GM23338 (cell line): Measurements from ENCODE around the gene TGM2. TPM values are rescaled to one million over a fixed set of nuclear protein-coding genes. Genes with fewer than 3 reads are reported as not detected.

Experiments
- ATAC-seq: fragments of 200-7000 bp; cut with Tn5 transposase; 3 replicates; pipeline ENCODE4 v1.9.1; 2020
- DNase-seq: peaks from one replicate; pipeline ENCODE4 v3.0.0-alpha.2; 2015; ENCODE audit warnings: low spot score
- H2AFZ ChIP-seq: fragments of 200-600 bp; sonication (generic); 2 replicates; pipeline ENCODE4 v1.8.0; 2016; ENCODE audit warnings: antibody characterized with exemption, mild to moderate bottlenecking, moderate library complexity
- H3F3A ChIP-seq: fragments of 200-600 bp; sonication (generic); replicated peaks from 2 replicates; pipeline ENCODE4 v1.8.0; 2017; ENCODE audit warnings: antibody characterized with exemption, mixed run types, low read depth
- H3K27ac ChIP-seq: fragments of 200-600 bp; sonication (generic); 2 replicates; pipeline ENCODE4 v1.6.1; 2016; ENCODE audit warnings: low read depth
- H3K27me3 ChIP-seq: fragments of 200-600 bp; sonication (generic); 2 replicates; pipeline ENCODE4 v1.8.0; 2016; ENCODE audit warnings: mild to moderate bottlenecking, mixed run types, moderate library complexity; ENCODE audit not compliant: insufficient read depth
- H3K36me3 ChIP-seq: fragments of 200-600 bp; sonication (generic); 2 replicates; pipeline ENCODE4 v1.8.0; 2016; ENCODE audit warnings: mild to moderate bottlenecking; ENCODE audit not compliant: insufficient read depth
- H3K4me1 ChIP-seq: fragments of 200-600 bp; sonication (generic); 2 replicates; pipeline ENCODE4 v1.8.0; 2016; ENCODE audit warnings: mild to moderate bottlenecking, moderate library complexity; ENCODE audit not compliant: insufficient read depth
- H3K4me2 ChIP-seq: fragments of 200-600 bp; sonication (generic); 2 replicates; pipeline ENCODE4 v1.7.1; 2017; ENCODE audit warnings: mixed run types
- H3K4me3 ChIP-seq: fragments of 200-600 bp; sonication (generic); 2 replicates; pipeline ENCODE4 v1.6.1; 2016; ENCODE audit warnings: mixed run types
- H3K79me2 ChIP-seq: fragments of 200-600 bp; sonication (generic); replicated peaks from 2 replicates; pipeline ENCODE4 v1.8.0; 2017; ENCODE audit warnings: mild to moderate bottlenecking; ENCODE audit not compliant: insufficient read depth
- H3K9me2 ChIP-seq: fragments of 200-600 bp; sonication (generic); 2 replicates; pipeline ENCODE4 v1.8.0; 2017; ENCODE audit not compliant: insufficient read depth
- H4K20me1 ChIP-seq: fragments of 200-600 bp; sonication (generic); replicated peaks from 2 replicates; pipeline ENCODE4 v1.8.0; 2017; ENCODE audit warnings: mild to moderate bottlenecking; ENCODE audit not compliant: insufficient read depth
- H3K27ac Mint-ChIP-seq: 2 replicates; pipeline ENCODE4 v1.8.0; 2020; ENCODE audit warnings: inconsistent platforms, mild to moderate bottlenecking, moderate library complexity, mixed read lengths
- H3K27me3 Mint-ChIP-seq: 3 replicates; pipeline ENCODE4 v1.8.0; 2022; ENCODE audit warnings: low read depth, mild to moderate bottlenecking, moderate library complexity, mixed read lengths, inconsistent platforms; ENCODE audit not compliant: insufficient read depth, poor library complexity
- H3K36me3 Mint-ChIP-seq: 3 replicates; pipeline ENCODE4 v1.8.0; 2021; ENCODE audit warnings: low read depth, mild to moderate bottlenecking, inconsistent platforms, moderate library complexity, mixed read lengths
- H3K4me1 Mint-ChIP-seq: 3 replicates; pipeline ENCODE4 v1.8.0; 2020; ENCODE audit warnings: mild to moderate bottlenecking, inconsistent platforms, mixed read lengths
- H3K4me3 Mint-ChIP-seq: 3 replicates; pipeline ENCODE4 v1.8.0; 2021; ENCODE audit warnings: moderate library complexity, mild to moderate bottlenecking, inconsistent platforms, mixed read lengths
- H3K9me3 Mint-ChIP-seq: 3 replicates; pipeline ENCODE4 v1.8.0; 2020; ENCODE audit warnings: moderate library complexity, mild to moderate bottlenecking, inconsistent platforms, mixed read lengths
- CREB1 ChIP-seq: fragments of 250-450 bp; sonication (Bioruptor Pico); IDR thresholded peaks from 2 replicates; pipeline ENCODE4 v1.5.0; 2020; ENCODE audit warnings: low read depth, mild to moderate bottlenecking, moderate library complexity
- EZH2 ChIP-seq: fragments of 200-600 bp; sonication (generic); IDR thresholded peaks from one replicate; pipeline ENCODE4 v1.8.0; 2017; ENCODE audit warnings: antibody characterized with exemption, mild to moderate bottlenecking, low read depth; ENCODE audit not compliant: unreplicated experiment
- EZH2phosphoT487 ChIP-seq: fragments of 200-600 bp; sonication (generic); IDR thresholded peaks from one replicate; pipeline ENCODE4 v1.8.1; 2018; ENCODE audit warnings: antibody characterized with exemption; ENCODE audit not compliant: unreplicated experiment
- JUNB ChIP-seq: IDR thresholded peaks from one replicate; pipeline ENCODE4 v1.6.1; 2016; ENCODE audit warnings: antibody characterized with exemption; ENCODE audit not compliant: unreplicated experiment
- NANOG ChIP-seq: IDR thresholded peaks from 2 replicates; pipeline ENCODE4 v1.6.1; 2016; ENCODE audit warnings: antibody characterized with exemption, borderline replicate concordance
- POLR2AphosphoS5 ChIP-seq: IDR thresholded peaks from 2 replicates; pipeline ENCODE4 v1.6.1; 2016; ENCODE audit warnings: antibody characterized with exemption, low read depth
- STAT1 ChIP-seq: IDR thresholded peaks from one replicate; pipeline ENCODE4 v1.6.1; 2016; ENCODE audit warnings: antibody characterized with exemption; ENCODE audit not compliant: unreplicated experiment
- ZNF114 ChIP-seq: fragments of 250-450 bp; sonication (Bioruptor Pico); IDR thresholded peaks from 2 replicates; pipeline ENCODE4 v1.5.0; 2020; ENCODE audit warnings: mild to moderate bottlenecking, moderate library complexity
- ZNF331 ChIP-seq: fragments of 250-450 bp; sonication (Bioruptor Pico); IDR thresholded peaks from 2 replicates; pipeline ENCODE4 v1.5.0; 2020; ENCODE audit warnings: low read depth, mild to moderate bottlenecking, moderate library complexity
- polyA plus RNA-seq: library from polyadenylated mRNA; unstranded; fragments of >200 nt; fragmentation: Nextera tagmentation; extraction: Ambion mirVana; gene quantifications from 2 replicates; pipeline ENCODE4 v1.2.1, GENCODE V29; 2016
- total RNA-seq: library from RNA; depleted of rRNA; stranded (reverse); fragments of >200 nt; shearing (Covaris generic); gene quantifications from 2 replicates; pipeline ENCODE4 v1.2.3, GENCODE V29; 2014
- TF ChIP-seq, protein P1 (sequence below): fragments of 250-450 bp; sonication (Bioruptor Pico); IDR thresholded peaks from 2 replicates; pipeline ENCODE4 v1.5.0; 2020; ENCODE audit warnings: mild to moderate bottlenecking, moderate library complexity
- TF ChIP-seq, protein P2 (sequence below): IDR thresholded peaks from one replicate; pipeline ENCODE4 v1.6.1; 2018; ENCODE audit warnings: antibody characterized with exemption; ENCODE audit not compliant: unreplicated experiment
- TF ChIP-seq, protein P3 (sequence below): IDR thresholded peaks from 2 replicates; pipeline ENCODE4 v1.6.1; 2016; ENCODE audit warnings: antibody characterized with exemption
- TF ChIP-seq, protein P4 (sequence below), 2 experiments: fragments of 200-600 bp in 1 of 2; sonication (generic) in 1 of 2; conservative IDR thresholded peaks; 2 replicates each; pipeline versions ENCODE4 v1.5.1 to v1.6.1; 2016 to 2017; ENCODE audit warnings: antibody characterized with exemption in 2 of 2, low read depth in 2 of 2, mild to moderate bottlenecking in 2 of 2, moderate library complexity in 1 of 2

TGM2 gene
- total and polyA plus RNA-seq, 2 experiments from 2014 or later: 0.45 to 1.0 TPM

DNA sequence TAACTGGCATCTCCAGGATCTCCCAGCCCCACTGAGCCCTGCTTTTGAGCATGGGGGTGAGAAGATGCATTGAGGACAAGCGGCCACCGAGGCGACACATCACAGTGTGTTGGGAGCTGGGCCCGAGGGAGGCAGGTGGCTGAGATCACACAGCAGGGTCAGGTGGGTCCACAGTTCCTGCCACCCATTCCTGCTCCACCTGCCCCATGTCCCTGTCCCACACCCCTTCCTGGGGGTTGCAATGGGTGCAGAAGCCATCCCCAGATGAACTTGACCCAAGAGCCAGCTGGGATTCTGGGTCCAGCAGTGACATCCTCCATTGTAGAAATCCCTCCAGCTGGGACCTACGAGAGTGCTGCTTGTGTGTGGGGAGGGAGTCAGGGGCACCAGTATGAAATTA lies 1.0 kb downstream of the TGM2 start:
- DNase-seq (no peak), ATAC-seq (no peak)
- Mint-ChIP-seq H3K27ac (no peak overlapping the region), H3K4me1 (no peaks in the 10 kb centered on the region; the same call in 1 of the 3 replicates), H3K4me3 (no peak overlapping the region), H3K36me3 (no peaks in the 10 kb centered on the region), H3K9me3 (no peaks in the 10 kb centered on the region), H3K27me3 (peaks cover 6% of the 10 kb centered on the region)
- Histone ChIP-seq H3F3A (no peaks in the 10 kb centered on the region), H3K4me3 (no peak overlapping the region), H4K20me1 (no peaks in the 10 kb centered on the region), H3K27me3 (no peaks in the 10 kb centered on the region), H3K4me1 (no peaks in the 10 kb centered on the region), H3K4me2 (no peak overlapping the region), H3K79me2 (no peaks in the 10 kb centered on the region), H3K27ac (no peak overlapping the region), H3K36me3 (no peaks in the 10 kb centered on the region), H2AFZ (no peak overlapping the region), H3K9me2 (no peaks in the 10 kb centered on the region)
- TF ChIP-seq, protein P1, sequence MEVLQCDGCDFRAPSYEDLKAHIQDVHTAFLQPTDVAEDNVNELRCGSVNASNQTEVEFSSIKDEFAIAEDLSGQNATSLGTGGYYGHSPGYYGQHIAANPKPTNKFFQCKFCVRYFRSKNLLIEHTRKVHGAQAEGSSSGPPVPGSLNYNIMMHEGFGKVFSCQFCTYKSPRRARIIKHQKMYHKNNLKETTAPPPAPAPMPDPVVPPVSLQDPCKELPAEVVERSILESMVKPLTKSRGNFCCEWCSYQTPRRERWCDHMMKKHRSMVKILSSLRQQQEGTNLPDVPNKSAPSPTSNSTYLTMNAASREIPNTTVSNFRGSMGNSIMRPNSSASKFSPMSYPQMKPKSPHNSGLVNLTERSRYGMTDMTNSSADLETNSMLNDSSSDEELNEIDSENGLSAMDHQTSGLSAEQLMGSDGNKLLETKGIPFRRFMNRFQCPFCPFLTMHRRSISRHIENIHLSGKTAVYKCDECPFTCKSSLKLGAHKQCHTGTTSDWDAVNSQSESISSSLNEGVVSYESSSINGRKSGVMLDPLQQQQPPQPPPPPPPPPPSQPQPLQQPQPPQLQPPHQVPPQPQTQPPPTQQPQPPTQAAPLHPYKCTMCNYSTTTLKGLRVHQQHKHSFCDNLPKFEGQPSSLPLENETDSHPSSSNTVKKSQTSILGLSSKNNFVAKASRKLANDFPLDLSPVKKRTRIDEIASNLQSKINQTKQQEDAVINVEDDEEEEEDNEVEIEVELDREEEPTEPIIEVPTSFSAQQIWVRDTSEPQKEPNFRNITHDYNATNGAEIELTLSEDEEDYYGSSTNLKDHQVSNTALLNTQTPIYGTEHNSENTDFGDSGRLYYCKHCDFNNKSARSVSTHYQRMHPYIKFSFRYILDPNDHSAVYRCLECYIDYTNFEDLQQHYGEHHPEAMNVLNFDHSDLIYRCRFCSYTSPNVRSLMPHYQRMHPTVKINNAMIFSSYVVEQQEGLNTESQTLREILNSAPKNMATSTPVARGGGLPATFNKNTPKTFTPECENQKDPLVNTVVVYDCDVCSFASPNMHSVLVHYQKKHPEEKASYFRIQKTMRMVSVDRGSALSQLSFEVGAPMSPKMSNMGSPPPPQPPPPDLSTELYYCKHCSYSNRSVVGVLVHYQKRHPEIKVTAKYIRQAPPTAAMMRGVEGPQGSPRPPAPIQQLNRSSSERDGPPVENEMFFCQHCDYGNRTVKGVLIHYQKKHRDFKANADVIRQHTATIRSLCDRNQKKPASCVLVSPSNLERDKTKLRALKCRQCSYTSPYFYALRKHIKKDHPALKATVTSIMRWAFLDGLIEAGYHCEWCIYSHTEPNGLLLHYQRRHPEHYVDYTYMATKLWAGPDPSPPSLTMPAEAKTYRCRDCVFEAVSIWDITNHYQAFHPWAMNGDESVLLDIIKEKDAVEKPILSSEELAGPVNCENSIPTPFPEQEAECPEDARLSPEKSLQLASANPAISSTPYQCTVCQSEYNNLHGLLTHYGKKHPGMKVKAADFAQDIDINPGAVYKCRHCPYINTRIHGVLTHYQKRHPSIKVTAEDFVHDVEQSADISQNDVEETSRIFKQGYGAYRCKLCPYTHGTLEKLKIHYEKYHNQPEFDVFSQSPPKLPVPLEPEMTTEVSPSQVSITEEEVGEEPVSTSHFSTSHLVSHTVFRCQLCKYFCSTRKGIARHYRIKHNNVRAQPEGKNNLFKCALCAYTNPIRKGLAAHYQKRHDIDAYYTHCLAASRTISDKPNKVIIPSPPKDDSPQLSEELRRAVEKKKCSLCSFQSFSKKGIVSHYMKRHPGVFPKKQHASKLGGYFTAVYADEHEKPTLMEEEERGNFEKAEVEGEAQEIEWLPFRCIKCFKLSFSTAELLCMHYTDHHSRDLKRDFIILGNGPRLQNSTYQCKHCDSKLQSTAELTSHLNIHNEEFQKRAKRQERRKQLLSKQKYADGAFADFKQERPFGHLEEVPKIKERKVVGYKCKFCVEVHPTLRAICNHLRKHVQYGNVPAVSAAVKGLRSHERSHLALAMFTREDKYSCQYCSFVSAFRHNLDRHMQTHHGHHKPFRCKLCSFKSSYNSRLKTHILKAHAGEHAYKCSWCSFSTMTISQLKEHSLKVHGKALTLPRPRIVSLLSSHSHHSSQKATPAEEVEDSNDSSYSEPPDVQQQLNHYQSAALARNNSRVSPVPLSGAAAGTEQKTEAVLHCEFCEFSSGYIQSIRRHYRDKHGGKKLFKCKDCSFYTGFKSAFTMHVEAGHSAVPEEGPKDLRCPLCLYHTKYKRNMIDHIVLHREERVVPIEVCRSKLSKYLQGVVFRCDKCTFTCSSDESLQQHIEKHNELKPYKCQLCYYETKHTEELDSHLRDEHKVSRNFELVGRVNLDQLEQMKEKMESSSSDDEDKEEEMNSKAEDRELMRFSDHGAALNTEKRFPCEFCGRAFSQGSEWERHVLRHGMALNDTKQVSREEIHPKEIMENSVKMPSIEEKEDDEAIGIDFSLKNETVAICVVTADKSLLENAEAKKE (CRISPR knock-in tag): no peak
- TF ChIP-seq, protein P2, sequence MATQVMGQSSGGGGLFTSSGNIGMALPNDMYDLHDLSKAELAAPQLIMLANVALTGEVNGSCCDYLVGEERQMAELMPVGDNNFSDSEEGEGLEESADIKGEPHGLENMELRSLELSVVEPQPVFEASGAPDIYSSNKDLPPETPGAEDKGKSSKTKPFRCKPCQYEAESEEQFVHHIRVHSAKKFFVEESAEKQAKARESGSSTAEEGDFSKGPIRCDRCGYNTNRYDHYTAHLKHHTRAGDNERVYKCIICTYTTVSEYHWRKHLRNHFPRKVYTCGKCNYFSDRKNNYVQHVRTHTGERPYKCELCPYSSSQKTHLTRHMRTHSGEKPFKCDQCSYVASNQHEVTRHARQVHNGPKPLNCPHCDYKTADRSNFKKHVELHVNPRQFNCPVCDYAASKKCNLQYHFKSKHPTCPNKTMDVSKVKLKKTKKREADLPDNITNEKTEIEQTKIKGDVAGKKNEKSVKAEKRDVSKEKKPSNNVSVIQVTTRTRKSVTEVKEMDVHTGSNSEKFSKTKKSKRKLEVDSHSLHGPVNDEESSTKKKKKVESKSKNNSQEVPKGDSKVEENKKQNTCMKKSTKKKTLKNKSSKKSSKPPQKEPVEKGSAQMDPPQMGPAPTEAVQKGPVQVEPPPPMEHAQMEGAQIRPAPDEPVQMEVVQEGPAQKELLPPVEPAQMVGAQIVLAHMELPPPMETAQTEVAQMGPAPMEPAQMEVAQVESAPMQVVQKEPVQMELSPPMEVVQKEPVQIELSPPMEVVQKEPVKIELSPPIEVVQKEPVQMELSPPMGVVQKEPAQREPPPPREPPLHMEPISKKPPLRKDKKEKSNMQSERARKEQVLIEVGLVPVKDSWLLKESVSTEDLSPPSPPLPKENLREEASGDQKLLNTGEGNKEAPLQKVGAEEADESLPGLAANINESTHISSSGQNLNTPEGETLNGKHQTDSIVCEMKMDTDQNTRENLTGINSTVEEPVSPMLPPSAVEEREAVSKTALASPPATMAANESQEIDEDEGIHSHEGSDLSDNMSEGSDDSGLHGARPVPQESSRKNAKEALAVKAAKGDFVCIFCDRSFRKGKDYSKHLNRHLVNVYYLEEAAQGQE: no peak
- TF ChIP-seq NANOG (no peak), ZNF331 (CRISPR knock-in tag) (no peak), JUNB (no peak), EZH2phosphoT487 (no peak), CREB1 (CRISPR knock-in tag) (no peak), POLR2AphosphoS5 (no peak), EZH2 (no peak), STAT1 (no peak), ZNF114 (no peak)
- TF ChIP-seq, protein P3, sequence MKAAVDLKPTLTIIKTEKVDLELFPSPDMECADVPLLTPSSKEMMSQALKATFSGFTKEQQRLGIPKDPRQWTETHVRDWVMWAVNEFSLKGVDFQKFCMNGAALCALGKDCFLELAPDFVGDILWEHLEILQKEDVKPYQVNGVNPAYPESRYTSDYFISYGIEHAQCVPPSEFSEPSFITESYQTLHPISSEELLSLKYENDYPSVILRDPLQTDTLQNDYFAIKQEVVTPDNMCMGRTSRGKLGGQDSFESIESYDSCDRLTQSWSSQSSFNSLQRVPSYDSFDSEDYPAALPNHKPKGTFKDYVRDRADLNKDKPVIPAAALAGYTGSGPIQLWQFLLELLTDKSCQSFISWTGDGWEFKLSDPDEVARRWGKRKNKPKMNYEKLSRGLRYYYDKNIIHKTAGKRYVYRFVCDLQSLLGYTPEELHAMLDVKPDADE: no peak
- TF ChIP-seq, protein P4, sequence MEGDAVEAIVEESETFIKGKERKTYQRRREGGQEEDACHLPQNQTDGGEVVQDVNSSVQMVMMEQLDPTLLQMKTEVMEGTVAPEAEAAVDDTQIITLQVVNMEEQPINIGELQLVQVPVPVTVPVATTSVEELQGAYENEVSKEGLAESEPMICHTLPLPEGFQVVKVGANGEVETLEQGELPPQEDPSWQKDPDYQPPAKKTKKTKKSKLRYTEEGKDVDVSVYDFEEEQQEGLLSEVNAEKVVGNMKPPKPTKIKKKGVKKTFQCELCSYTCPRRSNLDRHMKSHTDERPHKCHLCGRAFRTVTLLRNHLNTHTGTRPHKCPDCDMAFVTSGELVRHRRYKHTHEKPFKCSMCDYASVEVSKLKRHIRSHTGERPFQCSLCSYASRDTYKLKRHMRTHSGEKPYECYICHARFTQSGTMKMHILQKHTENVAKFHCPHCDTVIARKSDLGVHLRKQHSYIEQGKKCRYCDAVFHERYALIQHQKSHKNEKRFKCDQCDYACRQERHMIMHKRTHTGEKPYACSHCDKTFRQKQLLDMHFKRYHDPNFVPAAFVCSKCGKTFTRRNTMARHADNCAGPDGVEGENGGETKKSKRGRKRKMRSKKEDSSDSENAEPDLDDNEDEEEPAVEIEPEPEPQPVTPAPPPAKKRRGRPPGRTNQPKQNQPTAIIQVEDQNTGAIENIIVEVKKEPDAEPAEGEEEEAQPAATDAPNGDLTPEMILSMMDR (conservative IDR thresholded peaks at IDR 0.05; ENCODE audit: low read depth in 2 of 2): no peak
